Smooth muscle cell (in vitro differentiated cells): ENCODE measurements around the gene ZNF225. TPM values are rescaled to one million over a fixed set of nuclear protein-coding genes. Genes with fewer than 3 reads are reported as not detected.

Source experiments
- DNase-seq: peaks from one replicate; lab custom pipeline; 2025; ENCODE audit not compliant: unreplicated experiment; lab: John Stamatoyannopoulos, UW
- H2AFZ ChIP-seq: fragments of 200-600 bp; sonication (generic); 2 replicates; pipeline ENCODE4 v1.6.0; 2016; ENCODE audit warnings: antibody characterized with exemption, low read depth, mild to moderate bottlenecking
- H3F3A ChIP-seq: fragments of 200-600 bp; sonication (generic); 2 replicates; pipeline ENCODE4 v1.6.0; 2017; ENCODE audit warnings: antibody characterized with exemption, low read depth
- H3K27ac ChIP-seq: fragments of 200-600 bp; sonication (generic); 2 replicates; pipeline ENCODE4 v1.5.1; 2016; ENCODE audit warnings: low read depth, mild to moderate bottlenecking
- H3K27me3 ChIP-seq: fragments of 200-600 bp; sonication (generic); 2 replicates; pipeline ENCODE4 v1.6.1; 2016; ENCODE audit warnings: low read depth, mild to moderate bottlenecking
- H3K36me3 ChIP-seq: fragments of 200-600 bp; sonication (generic); 2 replicates; pipeline ENCODE4 v1.5.1; 2016; ENCODE audit warnings: low read depth
- H3K4me1 ChIP-seq: fragments of 200-600 bp; sonication (generic); 2 replicates; pipeline ENCODE4 v1.5.1; 2016; ENCODE audit warnings: low read depth
- H3K4me2 ChIP-seq: fragments of 200-600 bp; sonication (generic); 2 replicates; pipeline ENCODE4 v1.6.0; 2016; ENCODE audit warnings: mild to moderate bottlenecking
- H3K4me3 ChIP-seq: fragments of 200-600 bp; sonication (generic); 2 replicates; pipeline ENCODE4 v1.5.1; 2016; ENCODE audit warnings: mild to moderate bottlenecking
- H3K79me2 ChIP-seq: fragments of 200-600 bp; sonication (generic); 2 replicates; pipeline ENCODE4 v1.6.0; 2016; ENCODE audit warnings: low read depth, mild to moderate bottlenecking
- H3K9ac ChIP-seq: fragments of 200-600 bp; sonication (generic); 2 replicates; pipeline ENCODE4 v1.6.0; 2016; ENCODE audit warnings: low read depth
- H3K9me3 ChIP-seq: fragments of 200-600 bp; sonication (generic); replicated peaks from 2 replicates; pipeline ENCODE4 v1.5.1; 2016; ENCODE audit warnings: low read depth
- H4K20me1 ChIP-seq: fragments of 200-600 bp; sonication (generic); 2 replicates; pipeline ENCODE4 v1.6.0; 2016; ENCODE audit warnings: low read depth
- WGBS: methylation state at CpG from one replicate; pipeline ENCODE4 v1.1.7; 2016; ENCODE audit warnings: low lambda C conversion rate; 5-methylcytosine and 5-hydroxymethylcytosine counted together
- polyA plus RNA-seq: library from polyadenylated mRNA; unstranded; fragments of >200 nt; fragmentation: Nextera tagmentation; extraction: Ambion mirVana; gene quantifications from 2 replicates; pipeline ENCODE4 v1.2.1, GENCODE V29; 2016
- total RNA-seq: library from RNA; depleted of rRNA; stranded (reverse); fragments of >200 nt; gene quantifications from 2 replicates; pipeline ENCODE4 v1.2.3, GENCODE V29; 2014
- TF ChIP-seq, protein P1 (sequence below): fragments of 200-600 bp; sonication (generic); IDR thresholded peaks from 2 replicates; pipeline ENCODE4 v1.5.1; 2017; ENCODE audit warnings: borderline replicate concordance, mild to moderate bottlenecking, antibody characterized with exemption; ENCODE audit not compliant: insufficient read depth, poor library complexity, severe bottlenecking

ZNF225 gene
- total RNA-seq, result 3.3 and 6.8 TPM in 2 replicates
- polyA plus RNA-seq, result 2.5 and 3.1 TPM in 2 replicates

- peak within 1 kb of the TSS; percentile 62 for H3K9ac ChIP-seq
- peak within 1 kb of the TSS; percentile 96 for H2AFZ ChIP-seq
- H3K9me3 ChIP-seq, result peaks cover 4% of the 10 kb centered on the region
- H3K4me3 ChIP-seq, result peak within 1 kb of the TSS; percentile 79
- no peaks in the 10 kb centered on the region for H4K20me1 ChIP-seq
- 2% methylated on average over 44 of the region's 44 CpGs for WGBS
- TF ChIP-seq, protein P1, sequence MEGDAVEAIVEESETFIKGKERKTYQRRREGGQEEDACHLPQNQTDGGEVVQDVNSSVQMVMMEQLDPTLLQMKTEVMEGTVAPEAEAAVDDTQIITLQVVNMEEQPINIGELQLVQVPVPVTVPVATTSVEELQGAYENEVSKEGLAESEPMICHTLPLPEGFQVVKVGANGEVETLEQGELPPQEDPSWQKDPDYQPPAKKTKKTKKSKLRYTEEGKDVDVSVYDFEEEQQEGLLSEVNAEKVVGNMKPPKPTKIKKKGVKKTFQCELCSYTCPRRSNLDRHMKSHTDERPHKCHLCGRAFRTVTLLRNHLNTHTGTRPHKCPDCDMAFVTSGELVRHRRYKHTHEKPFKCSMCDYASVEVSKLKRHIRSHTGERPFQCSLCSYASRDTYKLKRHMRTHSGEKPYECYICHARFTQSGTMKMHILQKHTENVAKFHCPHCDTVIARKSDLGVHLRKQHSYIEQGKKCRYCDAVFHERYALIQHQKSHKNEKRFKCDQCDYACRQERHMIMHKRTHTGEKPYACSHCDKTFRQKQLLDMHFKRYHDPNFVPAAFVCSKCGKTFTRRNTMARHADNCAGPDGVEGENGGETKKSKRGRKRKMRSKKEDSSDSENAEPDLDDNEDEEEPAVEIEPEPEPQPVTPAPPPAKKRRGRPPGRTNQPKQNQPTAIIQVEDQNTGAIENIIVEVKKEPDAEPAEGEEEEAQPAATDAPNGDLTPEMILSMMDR, result no peak
- H3K79me2 ChIP-seq, result peaks cover 20% of the 10 kb centered on the region
- H3K4me2 ChIP-seq, result peak within 1 kb of the TSS; percentile 91
- H3K36me3 ChIP-seq, result peaks cover 22% of the 10 kb centered on the region
- no peaks in the 10 kb centered on the region for H3K27me3 ChIP-seq
- peak within 1 kb of the TSS; percentile 58 for H3K27ac ChIP-seq
- H3F3A ChIP-seq, result peaks cover 4% of the 10 kb centered on the region
- DNase-seq, result peak; percentile 61
- peaks cover 8% of the 10 kb centered on the region for H3K4me1 ChIP-seq
Measured at GRCh38 chr19:44113138-44113783, at the start of gene ZNF225. TSS of gene ZNF225 (plus strand) at chr19:44113399. CDS start at chr19:44115828, 2,429 bp downstream.

DNA sequence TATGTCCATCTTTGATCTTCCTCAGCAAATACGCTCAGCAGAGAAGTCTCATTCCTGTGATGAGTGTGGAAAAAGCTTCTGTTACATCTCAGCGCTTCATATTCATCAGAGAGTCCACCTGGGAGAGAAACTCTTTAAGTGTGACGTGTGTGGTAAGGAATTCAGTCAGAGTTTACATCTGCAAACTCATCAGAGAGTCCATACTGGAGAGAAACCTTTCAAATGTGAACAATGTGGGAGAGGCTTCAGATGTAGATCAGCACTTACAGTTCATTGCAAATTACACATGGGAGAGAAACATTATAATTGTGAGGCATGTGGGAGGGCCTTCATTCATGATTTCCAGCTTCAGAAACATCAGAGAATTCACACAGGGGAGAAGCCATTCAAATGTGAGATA, 46.9 kb upstream of the ZNF225 start:
- Histone ChIP-seq H3K4me1 (no peaks in the 10 kb centered on the region), H3K27ac (no peak overlapping the region), H3K79me2 (no peaks in the 10 kb centered on the region), H3F3A (no peaks in the 10 kb centered on the region), H3K4me3 (no peak overlapping the region), H3K9me3 (peaks cover 16% of the 10 kb centered on the region), H2AFZ (no peak overlapping the region), H3K36me3 (peaks cover 60% of the 10 kb centered on the region), H4K20me1 (no peaks in the 10 kb centered on the region), H3K9ac (no peak overlapping the region), H3K4me2 (no peak overlapping the region), H3K27me3 (no peaks in the 10 kb centered on the region)
- TF ChIP-seq, protein P1, result no peak
- 65% methylated on average over 3 of the region's 3 CpGs for WGBS
- no peak for DNase-seq

- no peak overlapping the region for H3K4me2 ChIP-seq
- H3F3A ChIP-seq, result no peaks in the 10 kb centered on the region
- no peaks in the 10 kb centered on the region for H4K20me1 ChIP-seq
- H3K36me3 ChIP-seq, result peaks cover 30% of the 10 kb centered on the region
- H3K27ac ChIP-seq, result no peak overlapping the region
- H3K9me3 ChIP-seq, result peaks cover 16% of the 10 kb centered on the region
- H3K9ac ChIP-seq, result no peak overlapping the region
- H3K4me1 ChIP-seq, result peaks cover 6% of the 10 kb centered on the region
- H3K27me3 ChIP-seq, result no peaks in the 10 kb centered on the region
- no peak overlapping the region for H3K4me3 ChIP-seq
- H3K79me2 ChIP-seq, result peaks cover 7% of the 10 kb centered on the region
- TF ChIP-seq, protein P1, result no peak
- 100% methylated on average over 1 of the region's 1 CpG for WGBS
- H2AFZ ChIP-seq, result no peak overlapping the region
- no peak for DNase-seq
Measured at GRCh38 chr19:44069415-44069814, 43.8 kb upstream of the ZNF225 start.
